CD4-positive, alpha-beta T cell treated with Interleukin-17A for 4 hours (primary cell): Measurements from ENCODE around the gene FAM83G.
A peak's percentile ranks its signal among the peaks of the same experiment; 100 is the strongest.

Source experiments
- DNase-seq: peaks from one replicate; pipeline ENCODE4 v3.0.0-alpha.2; 2020; ENCODE audit warnings: mixed read lengths

FAM83G gene

GRCh38 chr17:19009970-19010369 is 5.4 kb upstream of the FAM83G start:
- no peak for DNase-seq

- no peak for DNase-seq
Observed at GRCh38 chr17:19006698-19007097, 2.1 kb upstream of the FAM83G start.

- DNase-seq: no peak
Observed at GRCh38 chr17:19005789-19006430, 1.3 kb upstream of the FAM83G start.

GRCh38 chr17:19005137-19005773 is 691 bp upstream of the FAM83G start:
- peak; percentile 19 for DNase-seq

GRCh38 chr17:19003543-19004420 is 782 bp downstream of the FAM83G start:
- peak; percentile 70 for DNase-seq

- peak; percentile 66 for DNase-seq
Observed at GRCh38 chr17:19002805-19003542, 1.6 kb downstream of the FAM83G start.

- peak; percentile 42 for DNase-seq
Observed at GRCh38 chr17:19001907-19002590, 2.5 kb downstream of the FAM83G start.

- no peak for DNase-seq
Observed at GRCh38 chr17:19000531-19001325, 3.8 kb downstream of the FAM83G start.

GRCh38 chr17:18999911-19000310 is 4.7 kb downstream of the FAM83G start:
- DNase-seq: no peak

- DNase-seq: no peak
Observed at GRCh38 chr17:18999394-18999793, 5.2 kb downstream of the FAM83G start.

- DNase-seq: no peak
Observed at GRCh38 chr17:18997650-18998196, 6.8 kb downstream of the FAM83G start.

- DNase-seq: no peak
Observed at GRCh38 chr17:18996458-18996857, 8.1 kb downstream of the FAM83G start.

GRCh38 chr17:18995220-18995619 is 9.3 kb downstream of the FAM83G start:
- DNase-seq: no peak

GRCh38 chr17:18994631-18995030 is 9.9 kb downstream of the FAM83G start:
- DNase-seq: no peak

GRCh38 chr17:18993905-18994526 is 10.5 kb downstream of the FAM83G start:
- DNase-seq: no peak

GRCh38 chr17:18992454-18993130 is 12.0 kb downstream of the FAM83G start:
- peak; percentile 32 for DNase-seq

- DNase-seq: no peak
Observed at GRCh38 chr17:18991531-18992315, 12.8 kb downstream of the FAM83G start.

- DNase-seq: no peak
Observed at GRCh38 chr17:18990331-18990730, 14.2 kb downstream of the FAM83G start.

- DNase-seq: no peak
Observed at GRCh38 chr17:18988546-18989173, 15.9 kb downstream of the FAM83G start.
